Common myeloid progenitor, CD34-positive (primary cell): ENCODE measurements around the gene PARL.
A peak's percentile ranks its signal among the peaks of the same experiment; 100 is the strongest.

Experiments
- CTCF ChIA-PET: fragments of 350-600 bp; sonication (Branson Sonifier 250); formaldehyde crosslinking; loops from one replicate; lab custom pipeline; 2021; ENCODE audit warnings: antibody characterized with exemption; lab: Charles Lee
- POLR2A ChIA-PET: fragments of 350-600 bp; sonication (Branson Sonifier 250); formaldehyde crosslinking; loops from one replicate; lab custom pipeline; 2021; ENCODE audit warnings: antibody characterized with exemption; lab: Charles Lee
- DNase-seq, 3 donors: peaks; one replicate each; pipeline versions ENCODE4 v3.0.0 to v3.0.0-alpha.2; 2013
- H3K27ac ChIP-seq, 2 experiments: 1 replicate in 1 of 2; 2 replicates in 1 of 2; pipeline ENCODE4 v1.7.0; 2013; ENCODE audit warnings: inconsistent platforms in 2 of 2, low read length in 2 of 2, mild to moderate bottlenecking in 2 of 2, low read depth in 1 of 2, moderate library complexity in 1 of 2; ENCODE audit not compliant: severe bottlenecking in 2 of 2, insufficient read depth in 1 of 2, poor library complexity in 1 of 2
- H3K27me3 ChIP-seq, 5 experiments: replicated peaks in 2 of 5; 1 replicate in 3 of 5; 2 replicates in 2 of 5; pipeline versions ENCODE4 v1.6.1 to v1.7.0; 2013; ENCODE audit warnings: low read length in 4 of 5, mild to moderate bottlenecking in 2 of 5, moderate library complexity in 2 of 5, inconsistent platforms in 1 of 5; ENCODE audit not compliant: insufficient read depth in 5 of 5, control insufficient read depth in 4 of 5
- H3K36me3 ChIP-seq, 4 experiments: 1 replicate in 2 of 4; 2 replicates in 2 of 4; pipeline versions ENCODE4 v1.6.1 to v1.7.0; 2013; ENCODE audit warnings: low read length in 3 of 4, control low read depth in 1 of 4, mild to moderate bottlenecking in 1 of 4; ENCODE audit not compliant: control insufficient read depth in 4 of 4, insufficient read depth in 4 of 4
- H3K4me1 ChIP-seq, 4 experiments: 1 replicate in 3 of 4; 2 replicates in 1 of 4; pipeline versions ENCODE4 v1.6.1 to v1.7.1; 2013; ENCODE audit warnings: low read length in 3 of 4, mild to moderate bottlenecking in 3 of 4, control low read depth in 1 of 4, inconsistent platforms in 1 of 4, moderate library complexity in 1 of 4; ENCODE audit not compliant: control insufficient read depth in 4 of 4, insufficient read depth in 4 of 4; ENCODE audit errors: control extremely low read depth in 1 of 4
- H3K4me3 ChIP-seq, 7 experiments: 1 replicate in 4 of 7; 2 replicates in 3 of 7; pipeline versions ENCODE4 v1.5.1 to v1.7.0; 2013; ENCODE audit warnings: mild to moderate bottlenecking in 7 of 7, low read length in 6 of 7, moderate library complexity in 6 of 7, inconsistent platforms in 2 of 7, low read depth in 2 of 7, control low read depth in 1 of 7; ENCODE audit not compliant: insufficient read depth in 4 of 7, control insufficient read depth in 1 of 7; ENCODE audit errors: extremely low read depth in 1 of 7
- H3K9me3 ChIP-seq, 5 experiments: 1 replicate in 4 of 5; 2 replicates in 1 of 5; pipeline versions ENCODE4 v1.6.1 to v1.7.1; 2013; ENCODE audit warnings: low read length in 4 of 5, mild to moderate bottlenecking in 2 of 5, inconsistent platforms in 1 of 5, low read depth in 1 of 5, moderate library complexity in 1 of 5; ENCODE audit not compliant: control insufficient read depth in 4 of 5, insufficient read depth in 2 of 5; ENCODE audit errors: control extremely low read depth in 1 of 5
- WGBS: methylation state at CpG from one replicate; pipeline ENCODE4 v1.1.5; 2013; ENCODE audit not compliant: insufficient coverage; 5-methylcytosine and 5-hydroxymethylcytosine counted together

Gene PARL

DNA sequence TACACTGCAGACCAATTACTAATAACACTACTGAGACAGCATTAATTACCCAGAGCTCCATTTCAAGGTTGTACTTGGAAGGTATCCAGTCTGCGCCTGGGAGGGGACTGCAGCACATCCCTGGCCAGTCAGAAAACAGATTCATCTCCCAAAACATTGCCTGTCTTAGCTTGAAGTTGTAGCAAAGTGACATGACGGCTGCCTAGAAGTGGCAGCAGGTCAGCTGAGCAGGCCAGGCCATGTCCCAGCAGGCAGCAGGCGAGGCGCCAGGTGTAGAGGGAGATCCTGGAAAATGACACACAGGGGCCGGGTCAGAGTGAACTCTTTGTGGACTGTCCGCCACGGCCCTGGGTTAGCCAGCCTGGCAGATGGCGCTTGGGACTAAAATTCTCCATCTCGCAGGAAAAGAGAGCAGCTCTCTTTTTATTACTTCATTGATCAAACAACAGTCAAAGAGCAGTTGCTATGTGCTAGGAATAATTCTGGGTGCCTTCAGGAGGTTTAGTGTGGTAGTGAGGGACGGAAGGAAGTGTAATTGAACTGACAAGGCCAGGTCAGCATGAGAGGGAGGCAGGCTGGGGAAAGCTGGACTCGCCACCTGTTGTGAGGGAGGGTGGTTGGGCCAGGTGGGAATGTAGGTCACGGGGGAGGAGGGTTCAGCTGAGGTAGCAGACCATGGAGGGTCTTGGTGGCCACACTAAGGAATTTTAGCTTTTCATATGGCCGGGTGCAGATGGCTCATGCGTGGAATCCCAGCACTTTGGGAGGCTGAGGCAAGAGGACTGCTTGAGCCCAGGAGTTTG lies 58.0 kb downstream of the PARL start:
- DNase-seq = no peak
- no peaks in the 10 kb centered on the region for H3K27me3 ChIP-seq
- H3K9me3 ChIP-seq = no peaks in the 10 kb centered on the region
- peaks cover 13 to 31% (median 25%) of the 10 kb centered on the region in 4 experiments for H3K36me3 ChIP-seq
- 98% methylated on average over 11 of the region's 14 CpGs for WGBS
- H3K4me3 ChIP-seq = no peak overlapping the region
- H3K4me1 ChIP-seq = peaks cover 5 to 20% (median 17%) of the 10 kb centered on the region in 4 experiments
- no peak overlapping the region for H3K27ac ChIP-seq
- ChIA-PET CTCF (interaction anchor here (0.6 to 4.3 kb wide), 8 partner anchors 10 to 716 kb away, joined by 3 to 26 read pairs (median 4); partner anchors contain the start of gene PARL), POLR2A (no interaction called here)

- peaks cover 5 to 20% (median 17%) of the 10 kb centered on the region in 4 experiments for H3K4me1 ChIP-seq
- ChIA-PET CTCF (interaction anchor here (0.6 to 4.3 kb wide), 10 partner anchors 8 to 717 kb away, joined by 3 to 26 read pairs (median 3); partner anchors contain the start of gene PARL), POLR2A (no interaction called here)
- whole genome bisulfite sequencing = 6% methylated on average over 36 of the region's 69 CpGs
- H3K27me3 ChIP-seq = no peaks in the 10 kb centered on the region
- no peak within 1 kb of the TSS for H3K27ac ChIP-seq
- H3K9me3 ChIP-seq = no peaks in the 10 kb centered on the region
- H3K4me3 ChIP-seq = peak within 1 kb of the TSS; percentile 33 to 83 (median 73)
- peaks cover 11 to 25% (median 22%) of the 10 kb centered on the region in 4 experiments for H3K36me3 ChIP-seq
- DNase-seq = peak; percentile 67 to 78 (median 73)
Measured at GRCh38 chr3:183825456-183826161, 59.1 kb downstream of the PARL start, which contains the start of gene MAP6D1. Gene MAP6D1 (minus strand): TSS chr3:183825577. CDS start chr3:183825547, 30 bp downstream.

- H3K4me3 ChIP-seq = peak overlapping the region; percentile 33 to 83 (median 73)
- ChIA-PET POLR2A (no interaction called here), CTCF (interaction anchor here (0.6 to 4.3 kb wide), 8 partner anchors 9 to 194 kb away, joined by 3 to 26 read pairs (median 3); partner anchors contain the start of gene PARL)
- WGBS = under 1% methylated on average over 62 of the region's 88 CpGs
- H3K27me3 ChIP-seq = no peaks in the 10 kb centered on the region
- H3K36me3 ChIP-seq = peaks cover 5 to 20% (median 16%) of the 10 kb centered on the region in 4 experiments
- DNase-seq = peak in 2 of 3 donors; percentile 10 to 23
- H3K27ac ChIP-seq = no peak overlapping the region
- no peaks in the 10 kb centered on the region for H3K9me3 ChIP-seq
- peaks cover 5 to 20% (median 17%) of the 10 kb centered on the region in 4 experiments for H3K4me1 ChIP-seq
Measured at GRCh38 chr3:183824761-183825455, 59.8 kb downstream of the PARL start.

DNA sequence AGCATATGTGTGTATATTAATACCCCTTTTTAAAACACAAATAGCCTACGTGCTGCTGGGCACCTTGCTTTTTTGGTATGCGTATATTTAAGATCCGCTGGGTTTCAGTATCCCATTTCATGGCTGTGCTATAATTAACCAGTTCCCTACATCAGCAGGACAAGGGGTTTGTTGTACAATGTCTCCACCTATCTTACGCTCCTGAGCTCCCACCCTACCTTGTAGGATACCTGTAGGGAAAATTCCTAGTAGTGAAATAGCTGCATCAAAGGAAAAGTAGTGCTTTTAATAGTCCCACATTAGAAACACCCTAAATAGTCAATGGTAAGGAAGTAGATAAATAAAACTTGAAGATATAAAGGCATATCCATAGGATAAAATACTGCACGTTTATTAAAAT lies 60.7 kb downstream of the PARL start:
- H3K27me3 ChIP-seq = no peaks in the 10 kb centered on the region
- no peak overlapping the region for H3K27ac ChIP-seq
- peak overlapping the region in 3 of 7 experiments; percentile 68 to 80 (median 75) for H3K4me3 ChIP-seq
- no CpG with 5 or more reads among the region's 5 CpGs for WGBS
- POLR2A ChIA-PET = no interaction called here
- H3K4me1 ChIP-seq = peaks cover 5 to 20% (median 17%) of the 10 kb centered on the region in 4 experiments
- DNase-seq = no peak
- peaks cover 2 to 14% (median 8%) of the 10 kb centered on the region in 4 experiments for H3K36me3 ChIP-seq
- no peaks in the 10 kb centered on the region for H3K9me3 ChIP-seq
- CTCF ChIA-PET = interaction anchor here (0.6 to 4.3 kb wide), 4 partner anchors 8 to 121 kb away, joined by 3 to 26 read pairs (median 8); partner anchors contain the start of gene PARL

DNA sequence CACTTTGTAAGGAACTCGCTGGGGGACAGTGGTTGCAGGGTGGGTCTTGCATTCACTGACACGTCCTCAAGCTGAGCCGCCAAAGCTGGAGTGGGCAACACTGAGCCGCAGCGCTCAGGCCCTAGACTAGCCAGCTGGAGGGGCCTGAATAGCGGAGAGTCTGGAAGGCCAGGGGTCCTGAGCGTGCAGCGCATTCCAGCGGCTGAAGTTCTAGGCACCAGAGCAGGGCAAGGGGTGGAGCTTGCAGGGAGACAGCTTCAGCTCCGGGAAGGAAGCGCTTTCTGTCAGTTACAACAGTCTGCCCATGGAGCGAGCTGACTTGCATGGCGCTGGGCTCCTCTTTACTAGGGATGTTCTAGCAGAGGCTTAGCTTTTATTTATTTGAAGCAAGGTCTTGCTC lies 62.0 kb downstream of the PARL start:
- H3K27me3 ChIP-seq = no peaks in the 10 kb centered on the region
- peaks cover 5 to 20% (median 17%) of the 10 kb centered on the region in 4 experiments for H3K4me1 ChIP-seq
- no peak overlapping the region for H3K27ac ChIP-seq
- H3K4me3 ChIP-seq = no peak overlapping the region
- CTCF ChIA-PET = interaction anchor here (0.8 to 2.0 kb wide), 5 partner anchors 10 to 64 kb away, joined by 3 to 4 read pairs (median 3); no protein-coding TSS in a partner anchor
- H3K9me3 ChIP-seq = no peaks in the 10 kb centered on the region
- POLR2A ChIA-PET = no interaction called here
- H3K36me3 ChIP-seq = peaks cover 0 to 4% (median 2%) of the 10 kb centered on the region in 4 experiments
- no peak for DNase-seq
- 99% methylated on average over 13 of the region's 13 CpGs for WGBS

GRCh38 chr3:183819831-183820230 lies 64.8 kb downstream of the PARL start:
- H3K27ac ChIP-seq = no peak overlapping the region
- H3K36me3 ChIP-seq = peaks cover 0 to 18% (median 2%) of the 10 kb centered on the region in 4 experiments
- H3K4me3 ChIP-seq = no peak overlapping the region
- H3K9me3 ChIP-seq = no peaks in the 10 kb centered on the region
- WGBS = 100% methylated on average over 5 of the region's 6 CpGs
- peaks cover 5 to 13% (median 10%) of the 10 kb centered on the region in 4 experiments for H3K4me1 ChIP-seq
- ChIA-PET POLR2A (no interaction called here), CTCF (no interaction called here)
- H3K27me3 ChIP-seq = no peaks in the 10 kb centered on the region
- DNase-seq = no peak
